H9 (cell line): Measurements from ENCODE around the gene OPALIN. TPM values are rescaled to one million over a fixed set of nuclear protein-coding genes. Genes with fewer than 3 reads are reported as not detected.

ENCODE experiments used
- DNase-seq: peaks from one replicate; pipeline ENCODE4 v3.0.0-alpha.2; 2017
- H2AFZ ChIP-seq: one replicate; pipeline ENCODE4 v1.6.1; 2013; ENCODE audit warnings: mild to moderate bottlenecking, low read length, control low read depth, moderate library complexity
- H2AK5ac ChIP-seq: 2 replicates; pipeline ENCODE4 v1.6.1; 2013; ENCODE audit warnings: low read length, control low read depth, mixed read lengths; ENCODE audit not compliant: insufficient read length
- H2BK120ac ChIP-seq: one replicate; pipeline ENCODE4 v1.6.1; 2013; ENCODE audit warnings: low read depth, mild to moderate bottlenecking, low read length, control low read depth, inconsistent platforms; ENCODE audit not compliant: poor library complexity, severe bottlenecking
- H2BK12ac ChIP-seq: 2 replicates; pipeline ENCODE4 v1.6.1; 2013; ENCODE audit warnings: low read length, control low read depth, mixed read lengths, low read depth; ENCODE audit not compliant: insufficient read length
- H2BK15ac ChIP-seq: 2 replicates; pipeline ENCODE4 v1.6.1; 2013; ENCODE audit warnings: low read depth, low read length, control low read depth
- H2BK20ac ChIP-seq: one replicate; pipeline ENCODE4 v1.6.1; 2013; ENCODE audit warnings: low read depth, mild to moderate bottlenecking, low read length, control low read depth, inconsistent platforms; ENCODE audit not compliant: poor library complexity, severe bottlenecking
- H2BK5ac ChIP-seq: 2 replicates; pipeline ENCODE4 v1.6.1; 2013; ENCODE audit warnings: low read length, control low read depth, mixed read lengths; ENCODE audit not compliant: insufficient read length
- H3K14ac ChIP-seq: 2 replicates; pipeline ENCODE4 v1.6.1; 2013; ENCODE audit warnings: low read length, control low read depth; ENCODE audit not compliant: insufficient read depth
- H3K18ac ChIP-seq: 2 replicates; pipeline ENCODE4 v1.6.1; 2013; ENCODE audit warnings: low read depth, mild to moderate bottlenecking, mixed read lengths, low read length, control low read depth; ENCODE audit not compliant: insufficient read length
- H3K23ac ChIP-seq: 2 replicates; pipeline ENCODE4 v1.6.1; 2013; ENCODE audit warnings: low read length, control low read depth, mixed read lengths, low read depth; ENCODE audit not compliant: insufficient read length
- H3K23me2 ChIP-seq: 2 replicates; pipeline ENCODE4 v1.6.1; 2013; ENCODE audit warnings: low read depth, mild to moderate bottlenecking, mixed read lengths, low read length, control low read depth; ENCODE audit not compliant: insufficient read length, poor library complexity, severe bottlenecking
- H3K27ac ChIP-seq: 2 replicates; pipeline ENCODE4 v1.5.1; 2013; ENCODE audit warnings: low read length, control low read depth, mixed read lengths, low read depth; ENCODE audit not compliant: insufficient read length
- H3K27me3 ChIP-seq: 2 replicates; pipeline ENCODE4 v1.6.1; 2013; ENCODE audit warnings: low read length, control low read depth, inconsistent platforms; ENCODE audit not compliant: insufficient read depth
- H3K4ac ChIP-seq: 2 replicates; pipeline ENCODE4 v1.6.1; 2013; ENCODE audit warnings: low read depth, mild to moderate bottlenecking, control low read depth, inconsistent platforms, low read length, moderate library complexity
- H3K4me1 ChIP-seq: 2 replicates; pipeline ENCODE4 v1.6.1; 2013; ENCODE audit warnings: low read length, control low read depth, inconsistent platforms; ENCODE audit not compliant: insufficient read depth
- H3K4me2 ChIP-seq: 2 replicates; pipeline ENCODE4 v1.6.1; 2013; ENCODE audit warnings: low read length, control low read depth, mixed read lengths; ENCODE audit not compliant: insufficient read length, insufficient read depth
- H3K56ac ChIP-seq: 2 replicates; pipeline ENCODE4 v1.6.1; 2013; ENCODE audit warnings: low read depth, mild to moderate bottlenecking, mixed read lengths, low read length, control low read depth; ENCODE audit not compliant: insufficient read length
- H3K79me1 ChIP-seq: 2 replicates; pipeline ENCODE4 v1.6.1; 2013; ENCODE audit warnings: low read depth, mild to moderate bottlenecking, moderate library complexity, low read length, control low read depth, inconsistent platforms; ENCODE audit not compliant: insufficient read depth, poor library complexity, severe bottlenecking
- H3K79me2 ChIP-seq: 2 replicates; pipeline ENCODE4 v1.6.1; 2013; ENCODE audit warnings: low read length, control low read depth, inconsistent platforms; ENCODE audit not compliant: insufficient read depth
- H3K9ac ChIP-seq: 2 replicates; pipeline ENCODE4 v1.6.1; 2013; ENCODE audit warnings: low read length, control low read depth, mixed read lengths; ENCODE audit not compliant: insufficient read length; ENCODE audit errors: extremely low read depth
- H3K9me3 ChIP-seq: one replicate; pipeline ENCODE4 v1.6.1; 2013; ENCODE audit warnings: low read depth, low read length, inconsistent platforms; ENCODE audit not compliant: control insufficient read depth
- H3T11ph ChIP-seq: one replicate; pipeline ENCODE4 v1.6.1; 2013; ENCODE audit warnings: mild to moderate bottlenecking, low read length, control low read depth, inconsistent platforms
- H4K20me1 ChIP-seq: one replicate; pipeline ENCODE4 v1.6.1; 2013; ENCODE audit not compliant: control insufficient read depth, insufficient read length, insufficient read depth
- H4K5ac ChIP-seq: 2 replicates; pipeline ENCODE4 v1.6.1; 2013; ENCODE audit warnings: low read depth, mild to moderate bottlenecking, mixed read lengths, low read length, control low read depth; ENCODE audit not compliant: insufficient read length
- H4K8ac ChIP-seq: replicated peaks from 2 replicates; pipeline ENCODE4 v1.6.1; 2013; ENCODE audit warnings: low read length, control low read depth, mixed read lengths, low read depth; ENCODE audit not compliant: insufficient read length
- H4K91ac ChIP-seq: 2 replicates; pipeline ENCODE4 v1.6.1; 2013; ENCODE audit warnings: low read depth, mild to moderate bottlenecking, moderate library complexity, mixed read lengths, low read length, control low read depth; ENCODE audit not compliant: insufficient read length
- H3K27ac Mint-ChIP-seq, 3 experiments: 2 replicates in 2 of 3; 3 replicates in 1 of 3; pipeline ENCODE4 v1.8.0; 2020 to 2021; ENCODE audit warnings: mixed read lengths in 3 of 3, mild to moderate bottlenecking in 1 of 3, moderate library complexity in 1 of 3
- H3K27me3 Mint-ChIP-seq: 2 replicates; pipeline ENCODE4 v1.8.0; 2021; ENCODE audit warnings: low read depth, mild to moderate bottlenecking, moderate library complexity, mixed read lengths
- H3K36me3 Mint-ChIP-seq, 3 experiments: 2 replicates in 2 of 3; 3 replicates in 1 of 3; pipeline ENCODE4 v1.8.0; 2020 to 2021; ENCODE audit warnings: low read depth in 3 of 3, mixed read lengths in 3 of 3; ENCODE audit not compliant: insufficient read depth in 1 of 3
- H3K4me1 Mint-ChIP-seq, 2 experiments: 2 replicates each; pipeline ENCODE4 v1.8.0; 2020; ENCODE audit warnings: mixed read lengths in 2 of 2
- H3K4me3 Mint-ChIP-seq, 2 experiments: 2 replicates in 1 of 2; 3 replicates in 1 of 2; pipeline ENCODE4 v1.8.0; 2020 to 2021; ENCODE audit warnings: mild to moderate bottlenecking in 2 of 2, mixed read lengths in 2 of 2, moderate library complexity in 1 of 2
- H3K9me3 Mint-ChIP-seq, 2 experiments: 2 replicates in 1 of 2; 3 replicates in 1 of 2; pipeline ENCODE4 v1.8.0; 2020; ENCODE audit warnings: mild to moderate bottlenecking in 2 of 2, mixed read lengths in 2 of 2, moderate library complexity in 1 of 2
- CTCF ChIP-seq: fragments of 200-600 bp; sonication (generic); conservative IDR thresholded peaks from 3 replicates; pipeline ENCODE4 v1.8.0; 2021; ENCODE audit warnings: antibody characterized with exemption, mild to moderate bottlenecking
- WGBS: extraction: QIAGEN DNeasy Blood & Tissue Kit; methylation state at CpG from one replicate; pipeline ENCODE4 v1.1.7; 2013; ENCODE audit warnings: missing lambda C conversion rate, low lambda C conversion rate, mixed read lengths; ENCODE audit not compliant: insufficient read length; ENCODE audit errors: extremely low coverage; 5-methylcytosine and 5-hydroxymethylcytosine counted together
- total RNA-seq: library from RNA; stranded (reverse); gene quantifications from 2 replicates; pipeline ENCODE4 v1.2.1, GENCODE V29; 2021

Gene OPALIN
- total RNA-seq, 1 experiment from 2014 or later = not detected

GRCh38 chr10:96365571-96365970 is 6.8 kb upstream of the OPALIN start:
- no peak overlapping the region for H3K4me3 Mint-ChIP-seq
- no CpG with 5 or more reads among the region's 3 CpGs for WGBS
- Histone ChIP-seq H3K18ac (no peak overlapping the region), H3K79me1 (no peaks in the 10 kb centered on the region), H4K5ac (no peak overlapping the region), H2BK12ac (no peak overlapping the region), H3K27ac (no peak overlapping the region), H3K23me2 (no peaks in the 10 kb centered on the region), H2AK5ac (no peak overlapping the region), H2AFZ (no peak overlapping the region), H2BK5ac (no peak overlapping the region), H3K14ac (no peak overlapping the region), H3K27me3 (no peaks in the 10 kb centered on the region; the same call in 1 of the 2 replicates), H3K4ac (no peak overlapping the region), H3K4me2 (no peak overlapping the region), H3K23ac (no peak overlapping the region), H4K20me1 (no peaks in the 10 kb centered on the region), H3K9me3 (no peaks in the 10 kb centered on the region), H2BK15ac (no peak overlapping the region), H3K56ac (no peak overlapping the region), H4K8ac (no peak overlapping the region), H3K9ac (no peak overlapping the region), H3K79me2 (no peaks in the 10 kb centered on the region), H3K4me1 (no peaks in the 10 kb centered on the region), H2BK120ac (no peak overlapping the region), H2BK20ac (no peak overlapping the region), H4K91ac (no peak overlapping the region), H3T11ph (no peak overlapping the region)
- no peaks in the 10 kb centered on the region for H3K4me1 Mint-ChIP-seq
- no peaks in the 10 kb centered on the region for H3K9me3 Mint-ChIP-seq
- H3K27me3 Mint-ChIP-seq = no peaks in the 10 kb centered on the region; the same call in 1 of the 2 replicates
- TF ChIP-seq CTCF = no peak
- no peaks in the 10 kb centered on the region for H3K36me3 Mint-ChIP-seq
- no peak overlapping the region for H3K27ac Mint-ChIP-seq
- DNase-seq = no peak
